Nephron (organoid): Measurements from ENCODE around the gene DCDC2C.
A peak's percentile ranks its signal among the peaks of the same experiment; 100 is the strongest.
"Not testable (repeated sequence)": the region's sequence is repeated elsewhere in the genome, so short reads cannot be mapped to it uniquely, and the experiment has no call there.

Experiments
- H3K27ac Mint-ChIP-seq, 3 experiments: 2 replicates each; pipeline ENCODE4 v1.8.0; 2020; ENCODE audit warnings: mixed read lengths in 3 of 3, mild to moderate bottlenecking in 2 of 3, moderate library complexity in 1 of 3
- H3K27me3 Mint-ChIP-seq: 2 replicates; pipeline ENCODE4 v1.8.0; 2021; ENCODE audit warnings: low read depth, mild to moderate bottlenecking, moderate library complexity, mixed read lengths
- H3K36me3 Mint-ChIP-seq: 2 replicates; pipeline ENCODE4 v1.8.0; 2020; ENCODE audit warnings: low read depth, mixed read lengths
- H3K4me1 Mint-ChIP-seq: 2 replicates; pipeline ENCODE4 v1.8.0; 2020; ENCODE audit warnings: mixed read lengths
- H3K4me3 Mint-ChIP-seq, 3 experiments: 2 replicates each; pipeline ENCODE4 v1.8.0; 2020; ENCODE audit warnings: mild to moderate bottlenecking in 3 of 3, mixed read lengths in 3 of 3, moderate library complexity in 2 of 3
- H3K9me3 Mint-ChIP-seq: 2 replicates; pipeline ENCODE4 v1.8.0; 2020; ENCODE audit warnings: mixed read lengths
- TF ChIP-seq, protein P1 (sequence below), 3 experiments: fragments of 200-600 bp; sonication (generic); IDR thresholded peaks; one replicate each; pipeline ENCODE4 v1.5.0; 2021; ENCODE audit warnings: antibody characterized with exemption in 3 of 3; ENCODE audit not compliant: unreplicated experiment in 3 of 3

Gene DCDC2C

DNA sequence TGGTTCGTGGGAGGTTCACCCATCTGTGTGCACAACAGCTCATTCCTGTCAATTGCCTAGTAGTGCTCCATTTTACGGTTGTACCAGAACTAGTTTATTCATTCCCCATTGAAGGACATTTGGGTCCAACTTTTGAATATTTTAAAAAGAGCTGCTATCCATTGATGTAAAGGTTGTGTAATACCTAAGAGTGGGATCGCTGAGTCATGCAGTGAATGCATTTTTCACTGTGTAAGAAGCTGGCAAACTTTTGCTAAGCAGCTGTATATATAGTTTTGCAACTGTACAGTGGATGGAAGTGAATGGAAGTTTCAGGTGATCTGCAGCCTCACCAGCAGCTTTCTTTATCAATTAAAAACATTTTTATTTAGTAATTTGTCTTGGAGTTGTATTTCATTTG is 104.5 kb downstream of the DCDC2C start:
- H3K27me3 Mint-ChIP-seq: peaks cover 11% of the 10 kb centered on the region
- no peak overlapping the region for H3K27ac Mint-ChIP-seq
- no peaks in the 10 kb centered on the region for H3K36me3 Mint-ChIP-seq
- TF ChIP-seq, protein P1, sequence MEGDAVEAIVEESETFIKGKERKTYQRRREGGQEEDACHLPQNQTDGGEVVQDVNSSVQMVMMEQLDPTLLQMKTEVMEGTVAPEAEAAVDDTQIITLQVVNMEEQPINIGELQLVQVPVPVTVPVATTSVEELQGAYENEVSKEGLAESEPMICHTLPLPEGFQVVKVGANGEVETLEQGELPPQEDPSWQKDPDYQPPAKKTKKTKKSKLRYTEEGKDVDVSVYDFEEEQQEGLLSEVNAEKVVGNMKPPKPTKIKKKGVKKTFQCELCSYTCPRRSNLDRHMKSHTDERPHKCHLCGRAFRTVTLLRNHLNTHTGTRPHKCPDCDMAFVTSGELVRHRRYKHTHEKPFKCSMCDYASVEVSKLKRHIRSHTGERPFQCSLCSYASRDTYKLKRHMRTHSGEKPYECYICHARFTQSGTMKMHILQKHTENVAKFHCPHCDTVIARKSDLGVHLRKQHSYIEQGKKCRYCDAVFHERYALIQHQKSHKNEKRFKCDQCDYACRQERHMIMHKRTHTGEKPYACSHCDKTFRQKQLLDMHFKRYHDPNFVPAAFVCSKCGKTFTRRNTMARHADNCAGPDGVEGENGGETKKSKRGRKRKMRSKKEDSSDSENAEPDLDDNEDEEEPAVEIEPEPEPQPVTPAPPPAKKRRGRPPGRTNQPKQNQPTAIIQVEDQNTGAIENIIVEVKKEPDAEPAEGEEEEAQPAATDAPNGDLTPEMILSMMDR (IDR thresholded peaks at IDR 0.05; ENCODE audit: unreplicated experiment in 3 of 3): no peak
- H3K4me1 Mint-ChIP-seq: no peaks in the 10 kb centered on the region
- no peak overlapping the region for H3K4me3 Mint-ChIP-seq
- peaks cover 18% of the 10 kb centered on the region for H3K9me3 Mint-ChIP-seq

DNA sequence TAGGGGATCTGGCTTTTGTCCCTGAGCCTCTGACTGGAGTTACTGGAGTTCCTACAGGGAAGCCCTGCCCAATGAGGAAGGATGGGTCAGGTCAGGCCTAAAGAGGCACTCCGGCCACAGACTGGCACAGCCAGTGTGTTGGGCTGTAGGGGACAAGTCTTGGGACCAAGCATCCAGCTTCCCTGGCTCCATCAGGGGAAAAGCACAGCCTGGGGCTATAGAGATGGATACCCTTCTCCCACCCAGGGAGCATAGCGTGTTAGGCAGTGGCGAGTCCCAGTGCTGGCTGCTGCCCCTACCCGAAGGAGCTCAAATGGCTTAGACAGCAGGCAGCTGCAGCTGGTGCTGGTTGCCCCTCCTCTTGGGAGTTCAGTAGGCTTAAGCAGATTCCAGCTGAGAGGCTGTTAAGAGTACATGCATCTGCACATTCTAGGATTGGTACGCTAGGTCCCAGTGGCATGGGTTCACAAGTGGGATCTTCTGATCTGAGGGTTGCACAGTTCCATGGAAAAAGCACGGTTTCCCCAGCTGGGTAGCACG is 111.4 kb downstream of the DCDC2C start:
- Mint-ChIP-seq H3K27me3 (no peaks in the 10 kb centered on the region), H3K36me3 (no peaks in the 10 kb centered on the region), H3K27ac (no peak overlapping the region), H3K4me3 (no peak overlapping the region), H3K4me1 (no peaks in the 10 kb centered on the region), H3K9me3 (peaks cover 32% of the 10 kb centered on the region)
- TF ChIP-seq, protein P1 (IDR thresholded peaks at IDR 0.05; ENCODE audit: unreplicated experiment in 3 of 3): no peak

DNA sequence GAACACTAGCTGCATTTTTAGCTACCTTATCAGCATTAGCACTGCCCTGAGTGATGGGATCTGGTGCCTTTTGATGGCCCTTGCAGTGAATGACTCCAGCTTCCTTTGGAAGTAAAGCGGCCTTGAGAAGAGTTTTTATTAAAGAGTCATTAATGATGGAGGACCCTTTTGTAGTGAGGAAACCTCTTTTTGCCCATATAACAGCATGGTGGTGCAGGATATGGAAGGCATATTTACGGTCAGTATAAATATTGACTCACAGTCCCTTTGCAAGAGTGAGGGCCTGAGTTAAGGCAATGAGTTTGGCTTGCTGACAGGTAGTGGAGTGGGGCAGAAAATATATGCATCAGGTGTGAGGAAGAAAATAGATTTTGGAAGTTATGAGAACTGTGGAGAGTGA is 113.8 kb downstream of the DCDC2C start:
- not testable (repeated sequence) for H3K4me1 Mint-ChIP-seq, H3K36me3 Mint-ChIP-seq, H3K27me3 Mint-ChIP-seq, H3K27ac Mint-ChIP-seq, H3K4me3 Mint-ChIP-seq
- H3K9me3 Mint-ChIP-seq: peaks cover 23% of the 10 kb centered on the region

DNA sequence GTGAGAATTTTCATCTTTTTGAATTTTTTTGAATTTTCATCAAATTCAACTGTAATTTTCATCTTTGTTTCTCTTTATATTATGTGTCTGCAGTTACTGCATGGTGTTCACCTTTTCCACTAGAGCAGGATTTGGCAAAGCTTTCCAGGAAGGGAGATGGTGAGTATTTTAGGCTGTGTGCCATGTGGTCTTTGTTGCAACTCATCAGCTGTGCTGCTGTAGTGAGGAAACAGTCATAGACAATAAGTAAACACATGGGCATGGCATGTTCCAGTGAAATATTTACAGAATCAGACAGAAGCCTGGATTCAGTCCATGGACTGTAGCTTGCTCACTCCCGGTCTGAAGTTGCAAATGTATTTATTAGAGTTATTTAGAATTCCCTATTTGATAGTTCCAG is 120.4 kb downstream of the DCDC2C start:
- no peaks in the 10 kb centered on the region for H3K36me3 Mint-ChIP-seq
- no peak overlapping the region for H3K4me3 Mint-ChIP-seq
- TF ChIP-seq, protein P1 (IDR thresholded peaks at IDR 0.05; ENCODE audit: unreplicated experiment in 3 of 3): no peak
- H3K4me1 Mint-ChIP-seq: peaks cover 14% of the 10 kb centered on the region
- H3K9me3 Mint-ChIP-seq: peaks cover 15% of the 10 kb centered on the region
- no peak overlapping the region for H3K27ac Mint-ChIP-seq
- peaks cover 5% of the 10 kb centered on the region for H3K27me3 Mint-ChIP-seq

DNA sequence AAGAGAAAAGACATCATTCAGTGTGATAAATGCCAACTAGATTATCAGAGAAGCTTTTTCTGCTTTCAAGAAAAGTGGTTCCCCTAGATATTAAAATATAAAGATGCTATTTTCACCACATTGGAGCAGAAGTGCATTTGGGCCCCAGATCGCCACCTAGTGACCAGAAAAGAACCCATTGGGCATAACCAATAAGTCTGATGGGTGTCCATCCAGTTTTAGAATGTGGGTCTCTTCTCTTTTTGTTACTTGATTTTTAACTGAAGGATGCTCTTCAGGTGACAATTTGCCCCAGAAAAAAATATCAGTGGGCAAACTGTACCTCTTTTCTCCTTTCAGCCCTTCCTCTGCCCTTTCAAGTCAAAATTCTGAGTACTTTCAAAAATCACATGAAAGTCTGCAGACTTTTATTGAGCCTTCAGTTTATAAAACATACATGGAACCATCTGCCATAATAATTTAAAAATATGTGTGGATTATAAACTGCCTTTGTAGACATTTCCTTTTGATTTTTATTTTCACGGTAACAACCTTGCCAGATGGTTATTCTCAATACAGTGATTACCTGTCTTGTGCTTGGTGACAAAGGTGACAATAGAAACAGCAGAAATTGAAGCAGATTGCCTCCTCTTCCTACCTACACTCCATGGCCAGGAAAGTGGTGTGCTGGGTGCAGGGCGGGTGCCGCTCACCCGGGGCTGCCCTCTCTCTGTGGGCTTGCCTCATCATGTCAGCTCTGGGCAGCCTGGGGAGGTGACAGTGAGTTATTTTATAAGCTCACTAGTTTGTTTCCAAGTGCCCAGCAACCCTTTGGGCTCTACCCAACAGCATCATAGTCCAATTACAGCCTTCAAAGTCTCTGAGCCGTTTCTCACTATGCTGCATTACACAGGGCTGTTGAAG is 124.5 kb downstream of the DCDC2C start:
- TF ChIP-seq, protein P1 (IDR thresholded peaks at IDR 0.05; ENCODE audit: unreplicated experiment in 3 of 3): peak; percentile 34 to 54 (median 35)
- Mint-ChIP-seq H3K27me3 (peaks cover 5% of the 10 kb centered on the region), H3K27ac (no peak overlapping the region), H3K9me3 (peaks cover 7% of the 10 kb centered on the region), H3K4me1 (peaks cover 24% of the 10 kb centered on the region), H3K4me3 (no peak overlapping the region), H3K36me3 (no peaks in the 10 kb centered on the region)

DNA sequence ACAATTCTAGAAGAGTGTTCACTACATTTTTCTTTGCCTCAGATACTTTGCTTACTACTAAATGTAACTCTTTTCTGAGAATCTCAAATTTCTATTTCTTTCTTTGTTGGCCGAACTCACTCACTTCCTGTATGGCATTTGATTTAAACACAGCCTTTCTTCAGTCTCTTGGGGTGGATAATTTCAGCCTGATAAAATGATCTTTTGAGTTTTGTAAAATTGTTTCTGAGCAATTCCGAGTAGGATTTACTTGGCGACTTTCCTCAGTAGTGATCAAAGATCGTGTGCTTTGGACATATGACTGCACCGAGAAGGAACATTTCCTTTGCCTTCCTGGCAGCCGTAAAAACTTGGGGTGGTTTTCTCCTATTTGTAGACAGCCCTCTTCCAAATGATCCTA is 127.4 kb downstream of the DCDC2C start:
- peaks cover 11% of the 10 kb centered on the region for H3K4me1 Mint-ChIP-seq
- TF ChIP-seq, protein P1 (IDR thresholded peaks at IDR 0.05; ENCODE audit: unreplicated experiment in 3 of 3): no peak
- H3K9me3 Mint-ChIP-seq: peaks cover 7% of the 10 kb centered on the region
- no peaks in the 10 kb centered on the region for H3K36me3 Mint-ChIP-seq
- H3K4me3 Mint-ChIP-seq: no peak overlapping the region
- H3K27ac Mint-ChIP-seq: peak overlapping the region in 1 of 3 experiments; percentile 82
- H3K27me3 Mint-ChIP-seq: no peaks in the 10 kb centered on the region
